Skeletal muscle tissue (tissue), 4 donors: ENCODE data around the gene EIF4B. TPM values are rescaled to one million over a fixed set of nuclear protein-coding genes. Genes with fewer than 3 reads are reported as not detected.
"Not testable (repeated sequence)": the region's sequence is repeated elsewhere in the genome, so short reads cannot be mapped to it uniquely, and the experiment has no call there.

Source experiments
- H3K27ac ChIP-seq: one replicate; pipeline ENCODE4 v1.7.0; 2013; ENCODE audit warnings: mild to moderate bottlenecking, low read depth, low read length, inconsistent platforms
- H3K27me3 ChIP-seq, 3 donors: one replicate each; pipeline ENCODE4 v1.7.0; 2013; ENCODE audit warnings: low read length in 3 of 3; ENCODE audit not compliant: control insufficient read depth in 3 of 3, insufficient read depth in 3 of 3
- H3K36me3 ChIP-seq, 3 donors: one replicate each; pipeline ENCODE4 v1.7.0; 2013; ENCODE audit warnings: low read length in 3 of 3; ENCODE audit not compliant: control insufficient read depth in 3 of 3, insufficient read depth in 3 of 3
- H3K4me1 ChIP-seq, 3 donors: one replicate each; pipeline ENCODE4 v1.7.0; 2013; ENCODE audit warnings: low read length in 3 of 3, mild to moderate bottlenecking in 3 of 3; ENCODE audit not compliant: control insufficient read depth in 3 of 3, insufficient read depth in 3 of 3
- H3K4me3 ChIP-seq, 3 donors: one replicate each; pipeline ENCODE4 v1.7.0; 2013; ENCODE audit warnings: low read length in 3 of 3
- H3K9ac ChIP-seq, 3 donors: one replicate each; pipeline ENCODE4 v1.7.0; 2013; ENCODE audit warnings: low read length in 3 of 3, mild to moderate bottlenecking in 3 of 3, moderate library complexity in 2 of 3, low read depth in 1 of 3
- H3K9me3 ChIP-seq, 3 donors: one replicate each; pipeline ENCODE4 v1.7.0; 2013; ENCODE audit warnings: low read length in 3 of 3; ENCODE audit not compliant: control insufficient read depth in 3 of 3
- total RNA-seq: library from RNA; depleted of rRNA; stranded (reverse); fragments of >200 nt; gene quantifications from one replicate; pipeline ENCODE4 v1.2.3, GENCODE V29; 2014
- donor health status: Osteomylitis.

Gene EIF4B
- total RNA-seq, 1 donor from 2014 or later: 1,005 TPM

GRCh38 chr12:52992699-52993557 lies 13.3 kb upstream of the EIF4B start:
- H3K9ac ChIP-seq: no peak overlapping the region
- H3K27me3 ChIP-seq: no peaks in the 10 kb centered on the region
- H3K4me3 ChIP-seq: no peak overlapping the region
- no peaks in the 10 kb centered on the region for H3K9me3 ChIP-seq
- no peaks in the 10 kb centered on the region for H3K4me1 ChIP-seq
- H3K27ac ChIP-seq: no peak overlapping the region
- no peaks in the 10 kb centered on the region for H3K36me3 ChIP-seq

DNA sequence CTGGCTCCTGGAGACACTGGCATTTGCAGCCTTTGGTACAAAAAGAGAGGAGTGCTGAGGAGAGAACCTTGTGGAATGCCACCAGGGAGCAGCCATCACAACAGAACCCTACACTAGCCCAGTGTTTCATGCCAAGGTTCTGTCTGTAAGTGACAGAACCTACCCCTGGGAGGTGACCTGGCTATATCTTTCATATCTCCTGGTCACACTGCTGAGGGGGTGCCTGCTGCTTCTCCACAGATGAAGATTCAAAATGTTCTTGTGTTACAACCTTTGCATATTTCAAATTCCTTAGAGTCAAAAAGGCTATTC lies 12.7 kb upstream of the EIF4B start:
- Histone ChIP-seq H3K9me3 (no peaks in the 10 kb centered on the region), H3K36me3 (no peaks in the 10 kb centered on the region), H3K4me1 (no peaks in the 10 kb centered on the region), H3K27ac (no peak overlapping the region), H3K9ac (no peak overlapping the region), H3K4me3 (no peak overlapping the region), H3K27me3 (no peaks in the 10 kb centered on the region)

DNA sequence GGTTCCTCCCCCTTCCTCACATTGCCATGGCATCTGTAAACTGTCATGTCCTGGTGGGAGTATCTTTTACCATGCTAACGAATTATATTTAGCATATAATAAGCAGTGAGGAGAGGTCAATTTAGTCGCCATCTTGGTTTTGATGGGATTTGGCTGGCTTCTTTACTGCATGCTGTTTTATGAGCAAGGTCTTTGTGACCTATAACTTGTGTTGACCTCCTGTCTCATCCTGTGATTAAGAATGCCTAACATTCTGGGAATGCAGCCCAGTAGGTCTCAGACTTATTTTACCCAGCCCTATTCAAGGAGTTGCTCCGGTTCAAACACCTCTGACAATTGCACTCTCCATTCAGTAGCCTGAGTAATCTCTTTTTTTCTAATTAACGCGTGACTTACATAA lies 2.1 kb upstream of the EIF4B start:
- peaks cover 0 to 4% (median 0%) of the 10 kb centered on the region in 3 donors for H3K36me3 ChIP-seq
- no peak overlapping the region for H3K27ac ChIP-seq
- H3K4me3 ChIP-seq: no peak overlapping the region
- H3K27me3 ChIP-seq: peaks cover 0 to 6% (median 0%) of the 10 kb centered on the region in 3 donors
- H3K9ac ChIP-seq: no peak overlapping the region
- no peaks in the 10 kb centered on the region for H3K9me3 ChIP-seq
- H3K4me1 ChIP-seq: peaks cover 18 to 35% (median 25%) of the 10 kb centered on the region in 3 donors

GRCh38 chr12:53004582-53004981 lies 1.7 kb upstream of the EIF4B start:
- H3K36me3 ChIP-seq: peaks cover 0 to 4% (median 3%) of the 10 kb centered on the region in 3 donors
- H3K27me3 ChIP-seq: peaks cover 0 to 4% (median 0%) of the 10 kb centered on the region in 3 donors
- no peak overlapping the region for H3K27ac ChIP-seq
- no peak overlapping the region for H3K9ac ChIP-seq
- no peak overlapping the region for H3K4me3 ChIP-seq
- peaks cover 18 to 39% (median 29%) of the 10 kb centered on the region in 3 donors for H3K4me1 ChIP-seq
- H3K9me3 ChIP-seq: no peaks in the 10 kb centered on the region

GRCh38 chr12:53005215-53005985 lies 856 bp upstream of the EIF4B start:
- Histone ChIP-seq H3K9ac (peak overlapping the region; percentile 67 to 84 (median 74)), H3K27me3 (no peaks in the 10 kb centered on the region), H3K27ac (peak overlapping the region; percentile 96), H3K9me3 (no peaks in the 10 kb centered on the region), H3K36me3 (peaks cover 0 to 4% (median 3%) of the 10 kb centered on the region in 3 donors), H3K4me1 (peaks cover 23 to 47% (median 36%) of the 10 kb centered on the region in 3 donors), H3K4me3 (peak overlapping the region; percentile 93 to 97 (median 95))

GRCh38 chr12:53006810-53007309 lies 604 bp downstream of the EIF4B start:
- Histone ChIP-seq H3K9ac (peak overlapping the region; percentile 94 to 96 (median 96)), H3K27me3 (no peaks in the 10 kb centered on the region), H3K27ac (peak overlapping the region; percentile 96), H3K4me1 (peaks cover 24 to 50% (median 36%) of the 10 kb centered on the region in 3 donors), H3K9me3 (no peaks in the 10 kb centered on the region), H3K36me3 (peaks cover 0 to 4% (median 3%) of the 10 kb centered on the region in 3 donors), H3K4me3 (peak overlapping the region; percentile 85 to 97 (median 95))

DNA sequence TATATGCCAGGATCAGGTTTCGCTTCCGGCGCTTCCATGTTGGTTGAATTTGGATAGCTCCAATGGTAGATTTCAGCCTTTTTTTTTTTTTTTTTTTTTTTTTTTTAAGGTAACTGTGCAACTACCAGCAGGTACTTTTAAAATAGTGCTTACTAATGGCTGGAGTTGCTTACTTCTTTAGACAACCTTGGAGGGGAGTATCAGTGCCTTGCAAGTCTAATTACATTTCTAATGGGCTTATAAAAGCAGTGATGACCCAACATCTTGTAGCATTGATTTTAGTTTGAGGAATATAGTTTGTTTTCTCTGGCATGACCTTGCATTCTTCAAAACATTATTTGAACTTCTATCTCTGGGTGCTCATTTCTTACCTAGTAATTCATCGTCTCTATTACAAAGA lies 1.1 kb downstream of the EIF4B start:
- Histone ChIP-seq H3K9ac (peak overlapping the region; percentile 94 to 96 (median 96)), H3K4me3 (peak overlapping the region; percentile 85 to 97 (median 95)), H3K9me3 (no peaks in the 10 kb centered on the region), H3K36me3 (peaks cover 0 to 4% (median 3%) of the 10 kb centered on the region in 3 donors), H3K27me3 (no peaks in the 10 kb centered on the region), H3K4me1 (peaks cover 24 to 50% (median 36%) of the 10 kb centered on the region in 3 donors), H3K27ac (peak overlapping the region; percentile 96)

- not testable (repeated sequence) for H3K9ac ChIP-seq, H3K27me3 ChIP-seq, H3K9me3 ChIP-seq, H3K27ac ChIP-seq, H3K4me3 ChIP-seq, H3K36me3 ChIP-seq
- H3K4me1 ChIP-seq: peaks cover 24 to 50% (median 36%) of the 10 kb centered on the region in 3 donors
These were observed 2.5 kb downstream of the EIF4B start for GRCh38 chr12:53008760-53009159.

GRCh38 chr12:53010955-53011354 lies 4.7 kb downstream of the EIF4B start:
- no peaks in the 10 kb centered on the region for H3K27me3 ChIP-seq
- peaks cover 24 to 42% (median 33%) of the 10 kb centered on the region in 3 donors for H3K4me1 ChIP-seq
- peaks cover 0 to 4% (median 3%) of the 10 kb centered on the region in 3 donors for H3K36me3 ChIP-seq
- no peak overlapping the region for H3K9ac ChIP-seq
- no peak overlapping the region for H3K4me3 ChIP-seq
- H3K9me3 ChIP-seq: no peaks in the 10 kb centered on the region
- no peak overlapping the region for H3K27ac ChIP-seq
